HepG2 (cell line): ENCODE data around the gene RNU5B-1. TPM values are rescaled to one million over a fixed set of nuclear protein-coding genes. Genes with fewer than 3 reads are reported as not detected.

ENCODE experiments used
- ATAC-seq: fragments of 200-7000 bp; cut with Tn5 transposase; 3 replicates; pipeline ENCODE4 v1.9.1; 2020; ENCODE audit warnings: mild to moderate bottlenecking, moderate library complexity
- BruUV-seq: library from RNA; stranded (reverse); fragments of 400-500 nt; replicated peaks from 2 replicates; lab custom pipeline; 2021; lab: Mats Ljungman, UMichigan
- CTCF ChIA-PET: fragments of 300-600 bp; formaldehyde crosslinking; extraction: SDS; loops from one replicate; lab custom pipeline; 2021; ENCODE audit warnings: low total read pairs, inconsistent platforms, low intra/inter-chr PET ratio; lab: Yijun Ruan, JAX
- POLR2A ChIA-PET: fragments of 350-600 bp; sonication (Branson Sonifier 250); formaldehyde crosslinking; loops from one replicate; lab custom pipeline; 2020; ENCODE audit warnings: antibody characterized with exemption, inconsistent platforms; lab: Yijun Ruan, JAX
- DNase-seq: peaks from one replicate; pipeline ENCODE4 v3.0.0-alpha.2; 2015; ENCODE audit warnings: low spot score
- FAIRE-seq: peaks from 3 replicates; lab custom pipeline; 2011; peaks lifted over from hg19 to GRCh38; lab: Jason Lieb, UNC
- H2AFZ ChIP-seq: one replicate; pipeline ENCODE4 v1.6.1; 2011; ENCODE audit warnings: low read length, inconsistent platforms
- H3K27ac ChIP-seq: fragments of 300-600 bp; 3 replicates; pipeline ENCODE4 v1.8.0; 2011; ENCODE audit warnings: mixed run types, mild to moderate bottlenecking, mixed read lengths, low read length, inconsistent platforms; ENCODE audit not compliant: insufficient read depth; ENCODE audit errors: extremely low read length
- H3K27me3 ChIP-seq, 2 experiments: fragments of 200-600 bp in 1 of 2; 2 replicates in 1 of 2; 3 replicates in 1 of 2; pipeline versions ENCODE4 v1.6.0 to v1.8.0; 2011; ENCODE audit warnings: low read length in 2 of 2, mild to moderate bottlenecking in 2 of 2, moderate library complexity in 2 of 2, inconsistent platforms in 1 of 2; ENCODE audit not compliant: insufficient read depth in 2 of 2, control insufficient read depth in 1 of 2
- H3K36me3 ChIP-seq, 2 experiments: fragments of 200-600 bp in 1 of 2; replicated peaks in 1 of 2; 2 replicates in 1 of 2; 3 replicates in 1 of 2; pipeline versions ENCODE4 v1.5.1 to v1.8.0; 2011; ENCODE audit warnings: low read length in 2 of 2, inconsistent platforms in 1 of 2; ENCODE audit not compliant: insufficient read depth in 2 of 2, control insufficient read depth in 1 of 2
- H3K4me1 ChIP-seq: 2 replicates; pipeline ENCODE4 v1.5.1; 2012; ENCODE audit warnings: low read length, inconsistent platforms; ENCODE audit not compliant: insufficient read depth
- H3K4me2 ChIP-seq: 2 replicates; pipeline ENCODE4 v1.6.0; 2011; ENCODE audit warnings: low read depth, low read length, inconsistent platforms
- H3K4me3 ChIP-seq, 3 experiments: fragments of 200-600 bp in 1 of 3; sonication (generic), shearing (Covaris generic) in 1 of 3; replicated peaks in 1 of 3; 2 replicates each; pipeline ENCODE4 v1.5.1; 2011 to 2016; ENCODE audit warnings: low read length in 3 of 3, inconsistent platforms in 2 of 3, low read depth in 2 of 3, mild to moderate bottlenecking in 2 of 3, control low read depth in 1 of 3, mixed read lengths in 1 of 3; ENCODE audit not compliant: insufficient read depth in 1 of 3
- H3K79me2 ChIP-seq: one replicate; pipeline ENCODE4 v1.6.1; 2011; ENCODE audit warnings: low read length, inconsistent platforms; ENCODE audit not compliant: insufficient read depth
- H3K9ac ChIP-seq: 2 replicates; pipeline ENCODE4 v1.6.0; 2011; ENCODE audit warnings: mild to moderate bottlenecking, low read depth, low read length, inconsistent platforms; ENCODE audit not compliant: insufficient read depth
- H3K9me3 ChIP-seq: 2 replicates; pipeline ENCODE4 v1.5.1; 2012; ENCODE audit warnings: mild to moderate bottlenecking, low read length
- H4K20me1 ChIP-seq: 2 replicates; pipeline ENCODE4 v1.6.0; 2011; ENCODE audit warnings: inconsistent platforms, mild to moderate bottlenecking, low read length, moderate library complexity; ENCODE audit not compliant: insufficient read depth
- ELF3 ChIP-seq: IDR thresholded peaks from 2 replicates; pipeline ENCODE4 v1.6.1; 2016; ENCODE audit warnings: missing genetic modification reagents, missing compliant biosample characterization
- FOXA3 ChIP-seq: IDR thresholded peaks from 2 replicates; pipeline ENCODE4 v1.6.1; 2016; ENCODE audit warnings: missing genetic modification reagents, missing compliant biosample characterization
- PITX1 ChIP-seq: sonication (generic); formaldehyde crosslinking; IDR thresholded peaks from 2 replicates; pipeline ENCODE4 v1.5.1; 2020; ENCODE audit warnings: mild to moderate bottlenecking, missing genetic modification reagents
- SOX13 ChIP-seq, 3 experiments: fragments of 450-650 bp in 1 of 3; sonication (generic) in 1 of 3; formaldehyde crosslinking in 1 of 3; IDR thresholded peaks in 2 of 3; conservative IDR thresholded peaks in 1 of 3; 2 replicates each; pipeline versions ENCODE4 v1.5.0 to v1.6.1; 2016 to 2020; ENCODE audit warnings: antibody characterized with exemption in 1 of 3, mild to moderate bottlenecking in 1 of 3, missing compliant biosample characterization in 1 of 3, missing genetic modification reagents in 1 of 3, moderate library complexity in 1 of 3
- SOX5 ChIP-seq: IDR thresholded peaks from 2 replicates; pipeline ENCODE4 v1.6.1; 2016; ENCODE audit warnings: borderline replicate concordance
- ZNF629 ChIP-seq: sonication (generic); formaldehyde crosslinking; conservative IDR thresholded peaks from 2 replicates; pipeline ENCODE4 v1.5.0; 2020; ENCODE audit warnings: missing genetic modification reagents
- WGBS: methylation state at CpG from one replicate; pipeline ENCODE4 v1.1.6; 2017; ENCODE audit warnings: low lambda C conversion rate; 5-methylcytosine and 5-hydroxymethylcytosine counted together
- in situ Hi-C: cut with HindIII; loops from 2 replicates; pipeline ENCODE4 v1.10.0; 2017; ENCODE audit warnings: low pct_unique_long_range_greater_than_20kb; ENCODE audit not compliant: extremely low pct_ligation_motif_present
- intact Hi-C: fragments of 100-400 bp; cut with micrococcal nuclease; formaldehyde crosslinking; loops from one replicate; pipeline ENCODE4 v1.10.0; 2022; ENCODE audit not compliant: unreplicated experiment
- polyA plus RNA-seq, 8 experiments: library from polyadenylated mRNA; depleted of rRNA in 3 of 8; stranded (reverse) in 7 of 8; unstranded in 1 of 8; fragments of >200 nt; fragmentation: Illumina TruSeq in 4 of 8; extraction: Trizol in 4 of 8; gene quantifications; 2 replicates each; pipeline versions ENCODE4 v1.2.1 to v1.2.3, GENCODE V29; 2011 to 2016; ENCODE audit warnings: low read depth in 4 of 8, missing spikeins in 1 of 8, mixed read lengths in 1 of 8; ENCODE audit not compliant: insufficient read depth in 1 of 8
- total RNA-seq, 5 experiments: library from RNA; depleted of rRNA; stranded (reverse); fragments of >200 nt; fragmentation: Illumina TruSeq; extraction: Trizol; gene quantifications; 2 replicates each; pipeline ENCODE4 v1.2.3, GENCODE V29; 2016; ENCODE audit warnings: low read depth in 1 of 5

Gene RNU5B-1
- total and polyA plus RNA-seq, 2 of the 13 experiments (the other 11 are each of a cell fraction or from before 2014, with no cell fraction given) = 1,646 TPM; not detected in 1

GRCh38 chr15:65292938-65293518 is 11.4 kb upstream of the RNU5B-1 start:
- intact Hi-C loops = loop anchor here (10.0 kb wide), 1 partner anchor 238 kb away; no protein-coding TSS in a partner anchor
- peak; percentile 45 for DNase-seq

GRCh38 chr15:65298731-65299130 is 5.7 kb upstream of the RNU5B-1 start:
- CTCF ChIA-PET = interaction anchor here (1.1 to 2.3 kb wide), 2 partner anchors 109 to 110 kb away, joined by 3 to 23 read pairs; no protein-coding TSS in a partner anchor
- TF ChIP-seq FOXA3 (CRISPR knock-in tag) (no peak), ZNF629 (CRISPR knock-in tag) (0 out of 2 replicates have a peak, but pooled peaks have one; percentile 13)
- whole genome bisulfite sequencing = 44% methylated on average over 11 of the region's 11 CpGs
- FAIRE-seq (no peak), ATAC-seq (no peak), DNase-seq (no peak)
- BruUV-seq = no TSS peak
- Histone ChIP-seq H3K4me2 (peak overlapping the region; percentile 98), H4K20me1 (no peaks in the 10 kb centered on the region), H3K9me3 (no peaks in the 10 kb centered on the region), H3K27me3 (no peaks in the 10 kb centered on the region; a peak in 1 of 5 replicates), H3K27ac (no peak overlapping the region), H3K4me3 (peak overlapping the region; percentile 35 to 73 (median 49)), H3K79me2 (peaks cover 13% of the 10 kb centered on the region), H3K36me3 (no peaks in the 10 kb centered on the region), H3K4me1 (peaks cover 51% of the 10 kb centered on the region), H2AFZ (no peak overlapping the region), H3K9ac (peak overlapping the region; percentile 81)
- POLR2A ChIA-PET = interaction anchor here (1.5 kb wide), 1 partner anchor 12 kb away, joined by 3 read pairs; no protein-coding TSS in a partner anchor
- intact Hi-C loops = loop anchor here (5.0 to 10.0 kb wide), 2 partner anchors 244 to 266 kb away; no protein-coding TSS in a partner anchor
- in situ Hi-C loops = loop anchor here (5.0 to 10.0 kb wide), 2 partner anchors 111 to 264 kb away; partner anchors contain the start of gene CLPX

More at GRCh38 chr15:65292938-65293518, 11.4 kb upstream of the RNU5B-1 start:
- Histone ChIP-seq H3K4me3 (no peak overlapping the region), H3K4me2 (no peak overlapping the region), H2AFZ (no peak overlapping the region), H3K27me3 (no peaks in the 10 kb centered on the region), H3K9ac (no peak overlapping the region), H4K20me1 (no peaks in the 10 kb centered on the region), H3K36me3 (no peaks in the 10 kb centered on the region), H3K4me1 (peaks cover 44% of the 10 kb centered on the region), H3K9me3 (no peaks in the 10 kb centered on the region), H3K79me2 (no peaks in the 10 kb centered on the region), H3K27ac (no peak overlapping the region)
- WGBS = 18% methylated on average over 1 of the region's 1 CpG
- TF ChIP-seq SOX13 (IDR thresholded peaks at IDR 0.05) (no peak), SOX13 (CRISPR knock-in tag; conservative IDR thresholded peaks at IDR 0.05 in 1 of 2, IDR thresholded peaks at IDR 0.05 in 1 of 2) (peak in 1 of 2 experiments; percentile 57; a peak in 1 of 4 replicates), ELF3 (CRISPR knock-in tag) (no peak), SOX5 (peak; percentile 51; the same call in 1 of the 2 replicates), PITX1 (0 out of 2 replicates have a peak, but pooled peaks have one; percentile 18)
- POLR2A ChIA-PET = interaction anchor here (0.7 to 1.5 kb wide), 2 partner anchors 12 to 108 kb away, joined by 3 to 6 read pairs; partner anchors contain the start of genes CLPX and RNU5B-1
- ATAC-seq (no peak), FAIRE-seq (no peak)
- no TSS peak for BruUV-seq
- CTCF ChIA-PET = no interaction called here
- in situ Hi-C loops = loop anchor here (10.0 kb wide), 1 partner anchor 258 kb away; no protein-coding TSS in a partner anchor
